HG03460 (cell line): ENCODE results near the gene CTCF.
A peak's percentile ranks its signal among the peaks of the same experiment; 100 is the strongest.
"Not testable (repeated sequence)": the region's sequence is repeated elsewhere in the genome, so short reads cannot be mapped to it uniquely, and the experiment has no call there.

ENCODE experiments used
- ATAC-seq: cut with Tn5 transposase; IDR thresholded peaks from one replicate; pipeline ENCODE4 v1.9.1; 2021; ENCODE audit not compliant: unreplicated experiment

CTCF gene

DNA sequence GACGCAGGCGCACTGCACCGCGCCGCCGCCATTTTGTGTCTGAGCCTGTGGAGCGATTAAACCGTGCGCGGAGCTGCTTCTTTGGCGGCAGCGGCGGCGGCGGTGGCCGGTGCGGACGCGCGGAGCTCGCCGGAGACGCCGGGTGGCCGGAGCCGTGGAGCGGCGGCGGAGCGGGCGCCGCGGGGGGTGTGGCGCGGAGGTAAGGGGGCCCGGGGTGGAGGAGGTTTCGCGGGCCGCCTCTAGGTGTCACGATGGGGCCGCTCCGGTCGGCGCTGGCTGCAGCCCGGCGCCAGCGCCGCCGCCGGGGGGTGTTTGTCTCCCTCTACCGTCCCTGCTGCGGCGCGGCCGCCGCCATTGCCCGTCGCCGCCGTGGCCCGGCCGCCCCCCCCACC, at the start of gene CTCF:
Gene CTCF (plus strand): TSS at position 1 of the 392 bp plus-strand sequence. CDS start 48,307 bp downstream, outside the sequence.
- ATAC-seq, result peak; percentile 41

DNA sequence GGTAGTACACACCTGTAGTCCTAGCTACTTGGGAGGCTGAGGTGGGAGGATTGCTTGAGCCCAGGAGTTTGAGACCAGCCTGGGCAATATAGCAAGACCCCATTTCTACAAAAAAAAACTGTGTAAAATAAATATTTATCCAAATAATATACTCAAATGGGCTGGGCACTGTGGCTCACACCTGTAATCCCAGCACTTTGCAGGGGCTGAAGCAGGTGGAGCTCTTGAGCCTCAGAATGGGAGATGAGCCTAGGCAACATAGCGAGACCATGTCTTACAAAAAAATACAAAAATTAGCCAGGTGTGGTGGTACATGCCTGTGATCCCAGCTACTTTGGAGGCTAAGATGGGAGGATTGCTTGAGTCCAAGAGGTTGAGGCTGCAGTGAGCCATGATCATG, 48.4 kb upstream of the CTCF start:
- ATAC-seq, result not testable (repeated sequence)

DNA sequence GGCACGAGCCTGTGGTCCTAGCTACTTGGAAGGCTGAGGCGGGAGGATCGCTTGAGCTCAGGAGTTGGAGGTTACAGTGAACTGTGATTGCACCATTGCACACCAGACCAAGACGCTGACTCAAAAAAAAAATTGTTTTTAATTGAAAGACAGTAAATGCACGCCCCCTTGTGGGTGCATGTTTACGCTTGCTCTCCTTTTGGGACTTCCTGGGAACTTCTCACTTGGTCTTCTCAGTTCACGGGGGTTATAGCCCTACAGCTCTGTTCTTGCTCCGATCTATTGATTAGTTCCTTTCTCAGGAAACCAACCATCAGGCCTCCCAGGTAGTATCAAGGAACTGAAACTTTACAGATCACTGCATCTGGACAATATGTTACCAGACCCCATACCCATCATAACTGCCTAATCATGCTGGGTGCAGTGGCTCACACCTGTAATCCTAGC, 47.9 kb upstream of the CTCF start:
- ATAC-seq, result peak; percentile 55

GRCh38 chr16:67516296-67517154, 45.8 kb upstream of the CTCF start:
- ATAC-seq, result no peak

DNA sequence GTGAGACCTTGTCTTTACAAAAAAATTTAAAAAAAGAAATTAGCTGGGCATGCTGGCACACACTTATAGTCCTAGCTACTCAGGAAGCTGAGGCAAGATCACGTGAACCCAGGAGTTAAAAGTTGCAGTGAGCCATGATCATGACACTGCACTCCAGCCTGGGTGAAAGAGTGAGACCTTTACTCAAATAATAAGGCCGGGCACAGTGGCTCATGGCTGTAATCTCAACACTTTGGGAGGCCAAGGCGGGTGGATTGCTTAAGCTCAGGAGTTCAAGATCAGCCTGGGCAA, 45.2 kb upstream of the CTCF start:
- ATAC-seq, result no peak

- peak; percentile 44 for ATAC-seq
These were observed 44.5 kb upstream of the CTCF start for GRCh38 chr16:67517661-67518423.

DNA sequence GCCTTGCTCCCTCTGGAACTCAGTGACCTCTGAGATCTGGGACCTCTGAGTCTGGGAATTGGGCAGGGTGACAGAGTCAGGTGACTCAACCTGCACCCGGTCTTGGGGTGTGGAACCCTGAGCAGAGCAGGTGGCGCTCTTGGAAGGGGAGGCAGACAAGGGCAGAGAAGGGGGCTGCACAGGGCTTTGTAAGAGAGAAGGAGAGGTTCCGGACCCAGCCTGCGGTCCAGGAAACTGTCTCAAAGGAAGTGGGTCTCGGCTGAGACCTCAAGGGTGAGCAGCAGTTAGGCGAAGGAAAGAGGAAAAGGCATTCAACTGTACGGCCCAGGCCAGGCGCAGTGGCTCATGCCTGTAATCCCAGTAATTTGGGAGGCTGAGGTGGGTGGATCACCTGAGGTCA, 43.6 kb upstream of the CTCF start:
- no peak for ATAC-seq

DNA sequence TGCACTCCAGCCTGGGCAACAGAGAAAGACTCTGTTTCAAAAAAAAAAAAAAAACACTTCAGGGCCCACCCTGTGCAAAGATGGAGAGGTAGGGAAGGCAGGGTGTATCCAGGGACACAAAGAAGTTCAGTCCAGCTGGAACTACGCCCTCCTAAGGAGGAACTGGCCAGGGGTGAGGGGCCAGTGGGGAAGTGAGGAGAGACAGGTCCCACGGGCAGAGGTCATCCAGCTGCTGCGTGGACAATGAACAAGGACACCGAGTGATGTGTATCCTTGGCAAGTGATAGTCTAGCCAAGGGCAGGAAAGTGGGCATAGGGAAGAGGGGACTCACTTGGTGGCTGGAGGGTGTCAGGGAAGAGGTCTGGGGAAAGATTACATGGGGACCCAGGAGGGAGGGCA, 43.1 kb upstream of the CTCF start:
- ATAC-seq, result no peak

DNA sequence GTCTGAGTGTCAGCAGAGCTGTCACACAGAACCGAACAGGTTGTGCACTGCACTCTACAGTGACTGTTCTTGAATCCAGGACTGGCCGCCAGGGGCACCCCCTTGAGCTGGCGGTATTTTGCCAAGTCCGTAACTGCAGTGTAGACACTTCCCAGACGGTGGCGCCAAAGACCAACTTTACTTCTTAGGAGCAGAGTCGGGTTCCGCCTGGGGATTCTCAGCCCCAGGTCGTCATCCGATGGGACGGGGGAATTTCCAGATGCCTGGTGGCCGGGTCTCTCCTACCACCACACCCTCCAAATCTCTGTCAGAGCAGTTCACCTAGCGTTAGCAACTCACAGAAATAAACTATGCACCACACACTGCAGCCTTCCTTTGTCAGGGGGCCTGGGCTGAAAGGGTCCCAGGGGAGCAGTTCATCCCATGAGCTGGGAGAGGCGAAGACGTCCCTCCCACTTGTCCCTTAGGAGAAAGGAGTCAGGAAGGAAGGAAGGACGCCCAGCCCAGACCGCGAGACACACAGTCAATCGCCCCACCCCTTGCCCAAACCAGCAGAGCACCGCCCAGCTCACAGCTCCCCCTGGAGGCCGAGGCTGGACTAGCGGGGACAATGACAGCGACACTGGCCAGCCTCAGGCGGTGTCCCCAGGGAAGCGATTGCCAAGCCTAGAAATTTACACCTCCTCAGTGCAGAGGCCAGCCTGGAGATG, 41.1 kb upstream of the CTCF start:
- peak; percentile 61 for ATAC-seq

GRCh38 chr16:67525176-67525860, 37.0 kb upstream of the CTCF start:
- ATAC-seq, result no peak

GRCh38 chr16:67526149-67526791, 36.1 kb upstream of the CTCF start:
- ATAC-seq, result no peak

- no peak for ATAC-seq
These were observed 34.0 kb upstream of the CTCF start, which contains the start of gene RIPOR1 for GRCh38 chr16:67528222-67528869. RIPOR1 (plus strand) TSS chr16:67528829; CDS start chr16:67538447, 9,618 bp downstream.

GRCh38 chr16:67528870-67529581, 33.3 kb upstream of the CTCF start:
- no peak for ATAC-seq

GRCh38 chr16:67529582-67530012, 32.7 kb upstream of the CTCF start:
- no peak for ATAC-seq

GRCh38 chr16:67530013-67530939, 32.0 kb upstream of the CTCF start:
- peak; percentile 41 for ATAC-seq

DNA sequence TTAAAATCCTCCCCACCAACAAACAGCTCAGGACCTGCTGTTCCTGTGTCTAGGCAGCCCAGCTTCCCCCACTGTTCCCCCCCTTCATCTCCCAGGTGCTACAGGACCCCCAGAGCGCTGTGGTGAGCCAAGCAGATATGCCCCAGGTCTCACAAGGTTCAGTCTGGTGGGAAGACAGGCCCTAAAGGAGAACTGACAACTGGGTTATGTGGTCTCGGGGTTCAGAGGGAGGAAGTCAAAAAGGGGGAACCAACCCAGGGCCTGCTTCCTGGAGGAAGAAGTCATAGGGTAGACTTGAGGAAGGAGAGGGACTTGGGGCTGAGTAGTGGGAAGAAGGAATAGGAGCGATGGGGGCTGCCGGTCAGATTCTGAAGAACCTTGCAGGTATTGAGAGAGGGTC, 31.1 kb upstream of the CTCF start:
- ATAC-seq, result no peak

DNA sequence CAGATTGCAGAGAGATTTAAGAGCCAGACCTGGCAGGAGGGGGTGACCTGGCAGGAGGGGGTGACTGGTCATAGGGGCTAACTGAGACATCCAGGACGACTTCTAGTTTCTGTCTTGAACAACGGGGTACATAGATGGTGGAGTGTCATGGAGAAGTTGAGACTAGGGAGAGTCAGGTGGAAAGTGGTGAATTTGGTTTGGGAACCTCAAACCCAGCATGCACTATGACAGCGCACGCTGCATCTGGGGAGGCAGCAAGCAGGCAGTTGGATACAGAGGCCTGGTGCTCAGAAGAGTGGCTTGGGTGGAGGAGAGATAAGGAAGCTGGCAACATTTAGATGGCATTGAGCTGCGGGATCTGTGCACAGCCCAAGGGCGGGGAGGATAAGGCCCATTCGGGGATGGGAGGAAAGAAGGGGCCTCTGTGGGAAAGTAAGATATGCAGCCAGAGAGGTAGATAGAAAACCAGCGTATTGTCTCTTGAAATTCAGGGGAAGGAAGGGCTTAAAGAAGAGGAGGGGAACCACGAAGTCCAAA, 29.2 kb upstream of the CTCF start:
- ATAC-seq, result no peak

- not testable (repeated sequence) for ATAC-seq
These were observed 28.3 kb upstream of the CTCF start for GRCh38 chr16:67533987-67534386.
